ENCODE data around the gene SIPA1L3. TPM values are rescaled to one million over a fixed set of nuclear protein-coding genes. Genes with fewer than 3 reads are reported as not detected.
"Not testable (repeated sequence)": the region's sequence is repeated elsewhere in the genome, so short reads cannot be mapped to it uniquely, and the experiment has no call there.

SIPA1L3 gene
- total RNA-seq, 1 experiment from 2014 or later = 19.9 TPM

DNA sequence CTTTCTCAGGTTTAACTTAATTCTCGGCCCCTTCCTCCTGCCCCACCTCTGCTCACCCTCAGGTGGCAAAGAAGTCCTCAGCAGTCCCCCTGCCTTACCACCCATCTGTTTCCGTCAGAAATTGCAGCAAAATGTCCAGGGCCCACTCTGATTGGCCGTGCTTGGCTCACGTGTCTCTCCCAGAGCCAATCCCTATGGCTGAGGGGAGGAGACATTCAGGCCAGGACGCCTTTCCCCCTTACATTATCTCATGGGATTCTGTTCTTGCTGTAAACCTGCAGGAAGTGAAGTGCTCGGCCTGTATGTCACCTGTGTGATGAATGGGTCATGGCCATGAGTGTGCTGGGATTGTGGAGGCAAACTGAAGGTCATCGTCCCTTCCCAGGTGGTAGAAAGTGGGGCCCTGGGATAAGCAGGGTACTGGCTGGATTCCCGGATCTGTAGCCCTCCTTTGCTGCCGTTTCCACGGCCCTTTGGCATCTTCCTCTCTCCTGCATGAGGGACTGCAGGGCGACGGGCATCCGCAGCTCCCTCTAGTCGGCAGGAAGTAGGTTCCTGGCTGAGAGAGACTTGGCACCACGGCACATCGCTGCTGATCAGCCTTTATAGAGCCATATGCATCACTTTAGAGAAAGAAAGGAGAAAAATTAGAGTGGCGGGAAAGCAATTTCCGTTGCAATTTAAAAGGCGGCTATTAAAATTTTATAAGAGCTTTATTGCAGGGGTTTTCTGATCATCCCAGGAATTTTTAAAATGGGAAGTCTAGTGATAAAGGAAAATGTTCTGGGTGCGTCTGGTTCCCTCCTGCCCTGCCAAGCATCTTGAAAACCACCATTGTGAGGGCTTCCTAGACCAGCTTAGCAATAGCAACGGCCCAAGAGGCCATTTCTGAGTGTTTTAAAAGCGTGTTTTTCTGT is 118.2 kb downstream of the SIPA1L3 start:
- TF ChIP-seq, protein P1, sequence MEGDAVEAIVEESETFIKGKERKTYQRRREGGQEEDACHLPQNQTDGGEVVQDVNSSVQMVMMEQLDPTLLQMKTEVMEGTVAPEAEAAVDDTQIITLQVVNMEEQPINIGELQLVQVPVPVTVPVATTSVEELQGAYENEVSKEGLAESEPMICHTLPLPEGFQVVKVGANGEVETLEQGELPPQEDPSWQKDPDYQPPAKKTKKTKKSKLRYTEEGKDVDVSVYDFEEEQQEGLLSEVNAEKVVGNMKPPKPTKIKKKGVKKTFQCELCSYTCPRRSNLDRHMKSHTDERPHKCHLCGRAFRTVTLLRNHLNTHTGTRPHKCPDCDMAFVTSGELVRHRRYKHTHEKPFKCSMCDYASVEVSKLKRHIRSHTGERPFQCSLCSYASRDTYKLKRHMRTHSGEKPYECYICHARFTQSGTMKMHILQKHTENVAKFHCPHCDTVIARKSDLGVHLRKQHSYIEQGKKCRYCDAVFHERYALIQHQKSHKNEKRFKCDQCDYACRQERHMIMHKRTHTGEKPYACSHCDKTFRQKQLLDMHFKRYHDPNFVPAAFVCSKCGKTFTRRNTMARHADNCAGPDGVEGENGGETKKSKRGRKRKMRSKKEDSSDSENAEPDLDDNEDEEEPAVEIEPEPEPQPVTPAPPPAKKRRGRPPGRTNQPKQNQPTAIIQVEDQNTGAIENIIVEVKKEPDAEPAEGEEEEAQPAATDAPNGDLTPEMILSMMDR (conservative IDR thresholded peaks at IDR 0.05; ENCODE audit: low read depth, low read length) = no peak
- TF ChIP-seq EZH2 (IDR thresholded peaks at IDR 0.05; ENCODE audit: borderline replicate concordance, low read depth, low read length, poor library complexity, severe bottlenecking) = no peak
- intact Hi-C loops (cut with micrococcal nuclease; ENCODE audit: unreplicated experiment) = no loop called here
- no TSS peak for BruUV-seq (replicated peaks)
- DNase-seq (ENCODE audit: low spot score) = peak; percentile 26
- Histone ChIP-seq H3K36me3 (ENCODE audit: insufficient read depth, low read length, poor library complexity, severe bottlenecking) (no peaks in the 10 kb centered on the region), H3K27ac (ENCODE audit: low read depth, low read length, poor library complexity, severe bottlenecking) (no peak overlapping the region), H3K27me3 (replicated peaks; ENCODE audit: insufficient read depth, low read depth, low read length, poor library complexity) (no peaks in the 10 kb centered on the region), H3K9me3 (ENCODE audit: low read depth, low read length, poor library complexity, severe bottlenecking) (no peaks in the 10 kb centered on the region), H3K4me1 (ENCODE audit: insufficient read depth, low read length, poor library complexity, severe bottlenecking) (no peaks in the 10 kb centered on the region), H3K4me3 (ENCODE audit: low read depth, low read length, poor library complexity, severe bottlenecking) (no peak overlapping the region)
- CTCF ChIA-PET = no interaction called here
- POLR2A ChIA-PET (ENCODE audit: low non-redundant PET) = no interaction called here

DNA sequence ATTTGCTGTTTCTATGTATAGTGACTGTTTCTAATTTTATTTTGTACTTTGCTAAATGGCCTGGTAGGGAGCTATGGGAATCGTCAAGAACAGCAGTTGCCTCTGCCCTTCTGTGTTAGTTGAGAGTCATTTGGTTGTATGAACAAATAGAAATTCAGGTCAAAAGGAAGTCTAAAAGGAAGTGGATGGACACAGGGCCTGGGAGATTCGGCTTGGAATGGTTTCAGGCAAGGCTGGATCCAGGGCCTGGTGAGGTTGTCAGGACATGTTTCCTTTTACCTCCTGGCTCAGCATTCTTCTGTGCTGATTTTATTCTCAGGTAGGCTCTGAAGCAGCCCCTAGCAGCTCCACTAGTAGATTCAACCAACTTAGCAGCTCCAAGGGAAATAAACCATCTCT is 118.9 kb downstream of the SIPA1L3 start:
- BruUV-seq (replicated peaks) = no TSS peak
- CTCF ChIA-PET = no interaction called here
- no peaks in the 10 kb centered on the region for H3K9me3 ChIP-seq (ENCODE audit: low read depth, low read length, poor library complexity, severe bottlenecking)
- no peak overlapping the region for H3K27ac ChIP-seq (ENCODE audit: low read depth, low read length, poor library complexity, severe bottlenecking)
- POLR2A ChIA-PET (ENCODE audit: low non-redundant PET) = no interaction called here
- H3K4me1 ChIP-seq (ENCODE audit: insufficient read depth, low read length, poor library complexity, severe bottlenecking) = no peaks in the 10 kb centered on the region
- H3K4me3 ChIP-seq (ENCODE audit: low read depth, low read length, poor library complexity, severe bottlenecking) = no peak overlapping the region
- H3K27me3 ChIP-seq (replicated peaks; ENCODE audit: insufficient read depth, low read depth, low read length, poor library complexity) = no peaks in the 10 kb centered on the region
- no peak for TF ChIP-seq EZH2 (IDR thresholded peaks at IDR 0.05; ENCODE audit: borderline replicate concordance, low read depth, low read length, poor library complexity, severe bottlenecking)
- TF ChIP-seq, protein P1 (conservative IDR thresholded peaks at IDR 0.05; ENCODE audit: low read depth, low read length) = no peak
- intact Hi-C loops (cut with micrococcal nuclease; ENCODE audit: unreplicated experiment) = no loop called here
- no peak for DNase-seq (ENCODE audit: low spot score)
- H3K36me3 ChIP-seq (ENCODE audit: insufficient read depth, low read length, poor library complexity, severe bottlenecking) = no peaks in the 10 kb centered on the region

DNA sequence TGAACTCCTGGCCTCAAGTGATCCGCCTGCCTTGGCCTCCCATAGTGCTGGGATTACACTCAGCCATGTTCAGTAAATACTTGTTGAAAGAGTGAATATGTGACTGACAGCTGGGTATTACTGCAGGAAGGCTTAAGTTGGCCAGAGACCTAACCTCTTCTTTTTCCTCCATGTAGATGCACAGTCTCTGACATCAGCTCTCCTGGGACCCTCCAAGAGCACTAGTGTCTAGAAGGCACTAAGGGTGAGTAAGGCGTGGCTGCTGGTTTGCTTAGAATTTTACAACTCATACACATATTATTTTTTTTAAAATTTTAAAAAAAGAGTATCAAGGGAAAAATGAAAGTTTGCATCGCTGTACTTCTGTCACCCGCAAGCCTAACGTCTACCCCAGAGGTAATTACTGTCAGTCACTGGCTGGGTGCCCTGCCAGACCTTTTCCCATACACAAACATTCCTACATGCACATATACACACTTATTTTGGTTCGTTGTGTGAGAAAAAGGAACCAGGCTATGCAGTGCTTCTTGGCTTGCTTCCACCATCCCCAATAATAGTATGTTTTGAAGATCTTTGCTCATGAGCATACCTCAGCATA is 122.0 kb downstream of the SIPA1L3 start:
- POLR2A ChIA-PET (ENCODE audit: low non-redundant PET) = no interaction called here
- Histone ChIP-seq H3K36me3 (ENCODE audit: insufficient read depth, low read length, poor library complexity, severe bottlenecking) (no peaks in the 10 kb centered on the region), H3K4me3 (ENCODE audit: low read depth, low read length, poor library complexity, severe bottlenecking) (no peak overlapping the region), H3K27me3 (replicated peaks; ENCODE audit: insufficient read depth, low read depth, low read length, poor library complexity) (no peaks in the 10 kb centered on the region), H3K27ac (ENCODE audit: low read depth, low read length, poor library complexity, severe bottlenecking) (no peak overlapping the region), H3K4me1 (ENCODE audit: insufficient read depth, low read length, poor library complexity, severe bottlenecking) (no peaks in the 10 kb centered on the region), H3K9me3 (ENCODE audit: low read depth, low read length, poor library complexity, severe bottlenecking) (no peaks in the 10 kb centered on the region)
- CTCF ChIA-PET = no interaction called here
- TF ChIP-seq EZH2 (IDR thresholded peaks at IDR 0.05; ENCODE audit: borderline replicate concordance, low read depth, low read length, poor library complexity, severe bottlenecking) = no peak
- TF ChIP-seq, protein P1 (conservative IDR thresholded peaks at IDR 0.05; ENCODE audit: low read depth, low read length) = no peak
- DNase-seq (ENCODE audit: low spot score) = no peak
- BruUV-seq (replicated peaks) = no TSS peak
- intact Hi-C loops (cut with micrococcal nuclease; ENCODE audit: unreplicated experiment) = no loop called here

DNA sequence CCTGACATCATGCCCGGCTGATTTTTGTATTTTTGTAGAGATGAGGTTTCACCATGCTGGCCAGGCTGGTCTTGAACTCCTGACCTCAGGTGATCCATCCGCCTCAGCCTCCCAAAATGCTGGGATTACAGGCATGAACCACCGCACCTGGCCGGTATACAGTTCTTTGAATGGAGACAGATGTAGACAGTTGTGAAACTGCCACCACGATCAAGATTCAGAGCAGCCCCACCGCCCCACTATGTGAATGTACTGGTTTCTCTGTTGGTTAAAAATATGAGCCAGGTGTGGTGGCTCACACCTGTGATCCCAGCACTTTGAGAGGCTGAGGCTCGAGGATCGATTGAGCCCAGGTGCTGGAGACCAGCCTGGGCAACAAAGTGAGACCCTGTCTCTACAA is 123.0 kb downstream of the SIPA1L3 start:
- H3K27me3 ChIP-seq (replicated peaks; ENCODE audit: insufficient read depth, low read depth, low read length, poor library complexity); H3K4me1 ChIP-seq (ENCODE audit: insufficient read depth, low read length, poor library complexity, severe bottlenecking); CTCF ChIA-PET; BruUV-seq (replicated peaks); DNase-seq (ENCODE audit: low spot score); H3K4me3 ChIP-seq (ENCODE audit: low read depth, low read length, poor library complexity, severe bottlenecking); H3K9me3 ChIP-seq (ENCODE audit: low read depth, low read length, poor library complexity, severe bottlenecking); intact Hi-C loops (cut with micrococcal nuclease; ENCODE audit: unreplicated experiment); H3K36me3 ChIP-seq (ENCODE audit: insufficient read depth, low read length, poor library complexity, severe bottlenecking); POLR2A ChIA-PET (ENCODE audit: low non-redundant PET); H3K27ac ChIP-seq (ENCODE audit: low read depth, low read length, poor library complexity, severe bottlenecking): not testable (repeated sequence)

Data from A673 (cell line).